HG02763 (cell line): Measurements from ENCODE around the gene ATP6V1F.

Experiments
- ATAC-seq: cut with Tn5 transposase; IDR thresholded peaks from one replicate; pipeline ENCODE4 v1.9.1; 2021; ENCODE audit warnings: mild to moderate bottlenecking, moderate library complexity; ENCODE audit not compliant: unreplicated experiment

Gene ATP6V1F

GRCh38 chr7:128835231-128835751 is 27.4 kb upstream of the ATP6V1F start:
- ATAC-seq = no peak

- ATAC-seq = no peak
Observed at GRCh38 chr7:128835790-128836641, 26.6 kb upstream of the ATP6V1F start.

GRCh38 chr7:128836729-128837348 is 25.8 kb upstream of the ATP6V1F start:
- ATAC-seq = no peak

GRCh38 chr7:128837521-128837921 is 25.1 kb upstream of the ATP6V1F start:
- no peak for ATAC-seq

GRCh38 chr7:128838109-128838779 is 24.4 kb upstream of the ATP6V1F start:
- no peak for ATAC-seq

GRCh38 chr7:128838981-128839731 is 23.5 kb upstream of the ATP6V1F start:
- no peak for ATAC-seq

GRCh38 chr7:128839751-128840177 is 22.9 kb upstream of the ATP6V1F start:
- no peak for ATAC-seq

- no peak for ATAC-seq
Observed at GRCh38 chr7:128840326-128841170, 22.1 kb upstream of the ATP6V1F start.

- no peak for ATAC-seq
Observed at GRCh38 chr7:128841171-128841690, 21.4 kb upstream of the ATP6V1F start.

GRCh38 chr7:128841921-128842673 is 20.6 kb upstream of the ATP6V1F start:
- no peak for ATAC-seq

GRCh38 chr7:128842674-128843641 is 19.7 kb upstream of the ATP6V1F start:
- ATAC-seq = no peak

GRCh38 chr7:128843938-128844621 is 18.6 kb upstream of the ATP6V1F start:
- no peak for ATAC-seq

- no peak for ATAC-seq
Observed at GRCh38 chr7:128844777-128845311, 17.8 kb upstream of the ATP6V1F start.

- ATAC-seq = no peak
Observed at GRCh38 chr7:128845475-128845874, 17.2 kb upstream of the ATP6V1F start.

- ATAC-seq = no peak
Observed at GRCh38 chr7:128845987-128846386, 16.7 kb upstream of the ATP6V1F start.

GRCh38 chr7:128846781-128847444 is 15.7 kb upstream of the ATP6V1F start:
- no peak for ATAC-seq
